Suprapubic skin (tissue), 4 donors: ENCODE measurements around the gene HMCES. TPM values are rescaled to one million over a fixed set of nuclear protein-coding genes. Genes with fewer than 3 reads are reported as not detected.
"Not testable (repeated sequence)": the region's sequence is repeated elsewhere in the genome, so short reads cannot be mapped to it uniquely, and the experiment has no call there.

Experiments
- DNase-seq, 2 donors: peaks; one replicate each; pipeline ENCODE4 v3.0.0-alpha.2; 2019; ENCODE audit warnings: low spot score in 2 of 2
- H3K27ac ChIP-seq: fragments of 200-600 bp; sonication (generic); one replicate; pipeline ENCODE4 v1.5.1; 2019
- H3K27me3 ChIP-seq: fragments of 200-600 bp; sonication (generic); one replicate; pipeline ENCODE4 v1.5.1; 2019
- H3K36me3 ChIP-seq: fragments of 200-600 bp; sonication (generic); one replicate; pipeline ENCODE4 v1.5.1; 2019
- H3K4me1 ChIP-seq: fragments of 200-600 bp; sonication (generic); one replicate; pipeline ENCODE4 v1.5.1; 2019
- H3K4me3 ChIP-seq: fragments of 200-600 bp; sonication (generic); one replicate; pipeline ENCODE4 v1.5.1; 2019; ENCODE audit warnings: mild to moderate bottlenecking
- H3K9me3 ChIP-seq: fragments of 200-600 bp; sonication (generic); one replicate; pipeline ENCODE4 v1.5.1; 2019
- CTCF ChIP-seq, 2 donors: fragments of 200-600 bp in 1 of 2; fragments of 450-650 bp in 1 of 2; sonication (generic) in 1 of 2; IDR thresholded peaks; one replicate each; pipeline ENCODE4 v1.5.1; 2016 to 2019; ENCODE audit warnings: antibody characterized with exemption in 2 of 2, mild to moderate bottlenecking in 1 of 2, moderate library complexity in 1 of 2
- EP300 ChIP-seq: sonication (generic); formaldehyde crosslinking; IDR thresholded peaks from one replicate; pipeline ENCODE4 v1.6.1; 2017; ENCODE audit warnings: antibody characterized with exemption
- POLR2A ChIP-seq, 2 donors: fragments of 450-650 bp; IDR thresholded peaks; one replicate each; pipeline ENCODE4 v1.6.1; 2017; ENCODE audit warnings: antibody characterized with exemption in 2 of 2, mild to moderate bottlenecking in 2 of 2, moderate library complexity in 2 of 2
- POLR2AphosphoS5 ChIP-seq, 3 donors: sonication (generic); formaldehyde crosslinking; IDR thresholded peaks; one replicate each; pipeline ENCODE4 v1.6.1; 2017; ENCODE audit warnings: antibody characterized with exemption in 3 of 3
- WGBS: methylation state at CpG from one replicate; pipeline ENCODE4 v1.1.5; 2018; 5-methylcytosine and 5-hydroxymethylcytosine counted together
- total RNA-seq, 4 donors: library from RNA; depleted of rRNA; stranded (reverse); fragments of >200 nt; gene quantifications; one replicate each; pipeline ENCODE4 v1.1.0, GENCODE V29; 2016

HMCES gene
- total RNA-seq, 4 donors from 2014 or later, result 25.1 to 34.5 (median 32.7) TPM

GRCh38 chr3:129259612-129260477 lies 18.8 kb upstream of the HMCES start:
- no peaks in the 10 kb centered on the region for H3K27me3 ChIP-seq
- peaks cover 99% of the 10 kb centered on the region for H3K36me3 ChIP-seq
- no peak overlapping the region for H3K27ac ChIP-seq
- no peaks in the 10 kb centered on the region for H3K9me3 ChIP-seq
- H3K4me3 ChIP-seq, result no peak overlapping the region
- no peaks in the 10 kb centered on the region for H3K4me1 ChIP-seq
- TF ChIP-seq CTCF (IDR thresholded peaks at IDR 0.05), result no peak
- TF ChIP-seq EP300, result no peak
- no peak for TF ChIP-seq POLR2AphosphoS5 (IDR thresholded peaks at IDR 0.05)
- TF ChIP-seq POLR2A (IDR thresholded peaks at IDR 0.05), result no peak
- WGBS, result 83% methylated on average over 6 of the region's 7 CpGs
- DNase-seq, result peak in 1 of 2 donors; percentile 26

- Histone ChIP-seq H3K9me3 (no peaks in the 10 kb centered on the region), H3K27me3 (no peaks in the 10 kb centered on the region), H3K4me3 (no peak overlapping the region), H3K36me3 (peaks cover 99% of the 10 kb centered on the region), H3K4me1 (no peaks in the 10 kb centered on the region), H3K27ac (no peak overlapping the region)
- WGBS, result 97% methylated on average over 4 of the region's 11 CpGs
- TF ChIP-seq EP300 (no peak), POLR2A (IDR thresholded peaks at IDR 0.05) (no peak), POLR2AphosphoS5 (IDR thresholded peaks at IDR 0.05) (no peak), CTCF (IDR thresholded peaks at IDR 0.05) (no peak)
- peak in 1 of 2 donors; percentile 30 for DNase-seq
Measured at GRCh38 chr3:129260606-129261005, 18.1 kb upstream of the HMCES start.

GRCh38 chr3:129261894-129262293 lies 16.8 kb upstream of the HMCES start:
- no peaks in the 10 kb centered on the region for H3K4me1 ChIP-seq
- H3K36me3 ChIP-seq, result peaks cover 99% of the 10 kb centered on the region
- WGBS, result 91% methylated on average over 3 of the region's 3 CpGs
- H3K4me3 ChIP-seq, result no peak overlapping the region
- H3K27ac ChIP-seq, result no peak overlapping the region
- peak in 1 of 2 donors; percentile 5 for DNase-seq
- no peaks in the 10 kb centered on the region for H3K27me3 ChIP-seq
- TF ChIP-seq POLR2A (IDR thresholded peaks at IDR 0.05) (no peak), CTCF (IDR thresholded peaks at IDR 0.05) (no peak), POLR2AphosphoS5 (IDR thresholded peaks at IDR 0.05) (no peak), EP300 (no peak)
- H3K9me3 ChIP-seq, result no peaks in the 10 kb centered on the region

- Histone ChIP-seq H3K4me1 (no peaks in the 10 kb centered on the region), H3K27me3 (no peaks in the 10 kb centered on the region), H3K9me3 (no peaks in the 10 kb centered on the region), H3K36me3 (peaks cover 99% of the 10 kb centered on the region), H3K4me3 (no peak overlapping the region), H3K27ac (no peak overlapping the region)
- WGBS, result 82% methylated on average over 6 of the region's 6 CpGs
- TF ChIP-seq POLR2A (IDR thresholded peaks at IDR 0.05) (no peak), EP300 (no peak), CTCF (IDR thresholded peaks at IDR 0.05) (no peak), POLR2AphosphoS5 (IDR thresholded peaks at IDR 0.05) (no peak)
- peak; percentile 40 to 60 for DNase-seq
Measured at GRCh38 chr3:129263161-129263910, 15.3 kb upstream of the HMCES start.

- not testable (repeated sequence) for H3K4me1 ChIP-seq, H3K27me3 ChIP-seq, H3K9me3 ChIP-seq, H3K4me3 ChIP-seq, H3K27ac ChIP-seq
- WGBS, result 98% methylated on average over 6 of the region's 6 CpGs
- H3K36me3 ChIP-seq, result peaks cover 100% of the 10 kb centered on the region
- peak in 1 of 2 donors; percentile 27 for DNase-seq
Measured at GRCh38 chr3:129264994-129265393, 13.7 kb upstream of the HMCES start.
